Right ventricle myocardium superior (tissue), 1 donor: Measurements from ENCODE around the gene CDC42EP1. TPM values are rescaled to one million over a fixed set of nuclear protein-coding genes. Genes with fewer than 3 reads are reported as not detected.

ENCODE experiments used
- total RNA-seq: library from RNA; stranded (reverse); fragmentation: NEBNext Ultra II Directional; extraction: Animal tissue kit (Norgen Biotek cat#: 25700); gene quantifications from one replicate; pipeline ENCODE4 v1.2.1, GENCODE V29; 2021
- donor health status: DM: no; HTN: yes; CAD: no; lungs with severe emphysema.

CDC42EP1 gene
- total RNA-seq, 1 donor from 2014 or later: 15.4 TPM

Other genes with a start within 250 kb of the CDC42EP1 start
- 0.19 TPM for gene ELFN2, start 133.0 kb upstream of the CDC42EP1 start, total RNA-seq
- gene MFNG, start 74.1 kb upstream of the CDC42EP1 start, total RNA-seq: 12.7 TPM
- gene CARD10, start 41.1 kb upstream of the CDC42EP1 start, total RNA-seq: 8.3 TPM
- not detected for gene LGALS2, start 19.6 kb downstream of the CDC42EP1 start, total RNA-seq
- gene GGA1, start 48.4 kb downstream of the CDC42EP1 start, total RNA-seq: 22.3 TPM
- 1.9 TPM for gene SH3BP1, start 79.2 kb downstream of the CDC42EP1 start, total RNA-seq
- 17.6 TPM for gene PDXP, start 98.2 kb downstream of the CDC42EP1 start, total RNA-seq
- gene LGALS1, start 115.2 kb downstream of the CDC42EP1 start, total RNA-seq: 1,068 TPM
- gene NOL12, start 125.9 kb downstream of the CDC42EP1 start, total RNA-seq: 14.3 TPM
- 78.6 TPM for gene TRIOBP, start 136.6 kb downstream of the CDC42EP1 start, total RNA-seq
- gene GCAT, start 247.5 kb downstream of the CDC42EP1 start, total RNA-seq: 31.0 TPM